Amniotic epithelial cell (primary cell): ENCODE measurements around the gene EDA2R.
A peak's percentile ranks its signal among the peaks of the same experiment; 100 is the strongest.

Experiments used
- DNase-seq: peaks from one replicate; pipeline ENCODE4 v3.0.0-alpha.2; 2010; ENCODE audit warnings: low read depth

The EDA2R gene, protein sequence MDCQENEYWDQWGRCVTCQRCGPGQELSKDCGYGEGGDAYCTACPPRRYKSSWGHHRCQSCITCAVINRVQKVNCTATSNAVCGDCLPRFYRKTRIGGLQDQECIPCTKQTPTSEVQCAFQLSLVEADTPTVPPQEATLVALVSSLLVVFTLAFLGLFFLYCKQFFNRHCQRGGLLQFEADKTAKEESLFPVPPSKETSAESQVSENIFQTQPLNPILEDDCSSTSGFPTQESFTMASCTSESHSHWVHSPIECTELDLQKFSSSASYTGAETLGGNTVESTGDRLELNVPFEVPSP

DNA sequence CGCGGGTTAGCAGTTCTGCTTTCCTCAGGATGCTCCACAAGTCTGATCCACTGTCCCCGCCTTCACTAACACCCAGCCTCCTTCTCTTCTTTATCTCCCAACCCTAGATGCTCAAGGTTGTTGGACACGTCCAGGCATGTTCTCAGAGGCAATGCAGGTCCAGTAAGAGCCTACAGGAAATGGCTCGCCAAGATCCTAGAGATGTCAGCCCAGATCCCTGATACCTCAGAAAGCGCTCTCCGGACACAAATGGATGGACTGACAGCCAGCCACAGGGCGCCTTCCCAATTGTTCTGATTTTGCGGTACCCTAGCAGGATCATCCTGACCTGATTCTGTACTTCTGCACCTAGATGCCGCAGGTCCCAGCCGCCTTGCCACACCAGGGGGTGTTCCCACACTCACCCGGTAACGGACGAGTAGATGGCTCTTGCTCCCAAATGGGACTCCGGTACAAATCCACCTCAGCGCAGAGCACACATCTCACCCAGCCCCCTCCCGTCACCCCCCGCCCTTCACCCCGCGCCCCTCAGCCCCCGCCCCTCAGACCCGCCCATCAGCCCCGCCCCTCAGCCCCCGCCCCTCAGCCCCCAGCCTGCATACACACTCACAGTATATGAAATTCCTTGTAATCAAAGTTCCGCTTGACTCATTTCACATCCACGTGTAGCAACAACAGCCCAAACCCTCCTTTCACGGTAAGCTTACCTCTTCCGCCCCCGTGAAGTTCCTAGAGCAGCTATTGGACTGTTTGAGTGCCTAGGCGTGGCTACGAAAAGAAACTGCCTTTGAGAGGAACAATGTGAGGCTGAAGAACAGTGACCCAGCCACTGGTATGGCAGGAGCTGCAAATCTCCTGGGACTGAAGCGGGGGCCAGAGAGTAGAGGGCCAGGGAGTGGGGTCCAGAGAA is at the start of gene EDA2R:
Gene EDA2R (minus strand): TSS at position 488 of the 910 bp plus-strand sequence. CDS start 23,058 bp downstream, outside the sequence.
- no peak for DNase-seq

DNA sequence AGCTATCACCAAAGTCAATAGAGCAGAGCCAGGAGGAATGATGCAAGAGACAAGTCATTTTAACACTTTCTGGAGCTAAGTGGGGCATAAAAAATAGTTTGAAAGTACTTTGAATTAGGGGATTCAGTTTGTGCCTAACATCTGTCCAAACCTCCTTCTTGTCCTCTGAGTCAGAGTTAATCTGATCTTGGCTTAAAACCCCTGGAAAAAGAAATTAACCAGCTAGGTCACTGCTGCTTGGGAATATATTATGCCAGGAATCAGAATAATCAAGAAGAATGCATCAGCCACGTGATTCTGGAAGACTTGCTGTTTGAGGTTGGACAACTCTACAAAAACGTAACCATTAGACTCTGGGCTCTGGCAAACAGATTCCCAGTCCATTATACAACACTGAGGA is 45.3 kb upstream of the EDA2R start:
- DNase-seq: no peak

DNA sequence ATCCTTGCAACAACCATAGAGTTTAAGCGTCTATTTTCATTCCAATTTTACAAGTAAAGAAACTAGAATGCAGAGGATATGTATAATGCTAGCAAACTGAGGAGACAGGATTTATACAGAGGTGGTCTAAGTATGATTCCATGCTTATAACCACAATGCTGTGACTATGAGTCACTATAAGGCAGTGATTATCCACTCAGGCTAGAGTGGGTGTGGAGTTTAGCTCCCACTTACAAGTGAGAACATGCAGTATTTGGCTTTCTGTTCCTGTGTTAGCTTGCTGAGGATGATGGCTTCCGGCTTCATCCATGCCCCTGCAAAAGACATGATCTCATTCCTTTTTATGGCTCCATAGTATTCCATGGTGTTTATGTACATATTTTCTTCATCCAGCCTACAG is 41.6 kb upstream of the EDA2R start:
- DNase-seq: no peak

DNA sequence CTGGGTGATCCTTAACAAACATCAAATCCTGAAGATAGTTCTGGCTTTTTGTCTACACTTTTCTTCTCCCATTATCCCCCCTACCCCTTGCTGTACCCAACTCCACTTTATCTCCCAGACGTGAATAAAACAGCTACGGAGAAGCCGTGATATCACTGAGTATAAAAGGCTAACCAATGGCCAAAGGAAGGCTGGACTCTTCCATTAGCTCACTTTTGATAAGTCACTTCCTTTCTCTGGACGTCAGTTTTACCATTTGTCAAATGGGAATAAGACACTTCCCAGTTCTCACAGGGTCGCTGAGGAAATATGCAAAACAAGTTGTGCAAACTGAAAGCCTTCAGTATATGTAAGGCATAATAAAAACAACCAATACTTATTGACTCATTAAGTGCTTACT is 38.6 kb upstream of the EDA2R start:
- no peak for DNase-seq

DNA sequence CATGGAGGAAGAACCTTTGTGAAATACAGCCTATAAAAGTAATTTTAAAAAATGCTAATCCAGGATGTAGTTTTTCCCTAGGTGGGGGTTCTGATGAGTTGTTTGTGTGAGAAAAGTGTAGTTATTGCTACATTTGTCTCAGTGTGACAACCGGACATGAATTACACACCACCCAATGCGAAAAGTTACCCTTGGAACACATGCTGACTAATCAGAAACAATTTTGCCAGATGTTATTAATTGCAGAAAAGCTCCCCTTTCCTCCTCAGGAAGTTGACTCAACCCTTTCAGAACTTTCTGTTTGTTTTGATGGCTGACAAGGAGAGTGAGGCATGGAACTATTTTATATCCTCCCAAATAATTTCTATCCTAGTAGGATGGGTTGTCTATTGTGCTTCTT is 38.1 kb upstream of the EDA2R start:
- no peak for DNase-seq

DNA sequence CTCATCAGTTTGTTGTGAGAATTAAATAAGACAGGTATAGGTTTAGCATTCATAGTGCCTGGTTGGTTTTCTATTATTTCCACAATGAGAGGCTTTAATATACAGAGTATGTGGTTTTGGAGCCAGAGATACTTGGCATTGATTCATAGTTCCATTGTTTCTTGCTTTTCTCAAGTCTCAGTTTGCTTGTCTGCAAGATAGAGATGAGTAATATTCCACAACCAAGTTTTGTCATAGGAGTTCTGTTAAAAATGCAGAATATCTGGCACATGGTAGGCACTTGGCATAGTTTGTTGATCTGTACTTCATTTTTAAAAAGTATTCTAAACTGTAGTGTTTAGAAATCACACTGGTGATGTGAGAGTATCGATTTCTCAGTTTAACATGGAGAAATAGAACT is 37.5 kb upstream of the EDA2R start:
- no peak for DNase-seq

DNA sequence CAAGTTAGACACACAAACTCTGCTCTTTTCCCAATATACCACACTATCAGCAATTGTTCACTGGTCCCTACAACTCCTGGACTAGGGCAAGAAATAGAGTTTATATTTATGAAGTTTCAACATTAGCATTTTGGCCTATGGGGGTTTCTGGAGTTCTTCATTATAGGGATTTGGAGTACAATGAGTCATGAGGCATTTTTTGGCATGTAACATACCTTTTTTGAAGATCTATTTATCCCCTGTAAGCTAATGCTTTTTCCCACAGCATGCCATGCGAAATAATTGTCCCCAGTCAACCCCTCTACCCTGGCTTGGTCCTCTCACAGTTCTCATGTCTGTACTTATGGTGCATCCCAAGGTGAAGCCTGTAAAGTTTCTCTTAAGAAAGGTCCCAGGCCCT is 36.7 kb upstream of the EDA2R start:
- no peak for DNase-seq

DNA sequence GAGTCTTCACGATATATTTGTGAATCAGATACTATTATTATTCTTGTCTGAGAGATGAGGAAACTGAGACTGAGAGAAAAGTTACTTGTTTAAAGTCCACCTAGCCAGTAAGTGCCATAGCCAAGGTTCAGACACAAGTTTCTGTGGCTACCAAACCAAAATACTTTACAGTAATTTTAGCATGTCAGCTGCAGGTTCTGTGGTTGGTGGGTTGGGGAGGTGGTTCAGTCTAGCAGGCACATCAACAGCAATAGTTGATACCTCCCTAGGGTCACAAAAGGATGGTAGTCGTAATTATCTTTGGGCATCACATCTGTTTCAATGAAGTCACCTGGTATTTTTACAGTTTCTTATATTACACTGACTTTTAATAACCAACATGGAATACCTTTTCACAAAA is 35.6 kb upstream of the EDA2R start:
- no peak for DNase-seq

DNA sequence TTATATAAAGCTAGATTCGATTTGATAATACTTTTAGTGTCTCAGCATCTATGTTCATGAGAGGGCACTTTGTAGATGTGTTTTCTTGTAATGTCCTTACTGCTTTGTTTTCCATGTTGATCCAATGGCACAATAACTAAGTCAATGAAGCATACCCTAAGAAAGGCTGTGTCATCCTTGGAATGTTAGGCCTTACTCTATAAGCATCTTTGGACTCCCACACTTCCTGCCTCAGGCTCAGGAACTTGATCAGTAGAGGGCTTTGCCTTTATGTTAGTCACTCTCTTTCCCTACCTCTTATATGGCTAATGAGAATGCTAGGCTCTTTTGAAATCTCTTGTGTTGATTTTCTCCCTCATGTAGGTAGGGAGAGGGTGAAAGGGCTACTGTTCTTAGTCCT is 33.2 kb upstream of the EDA2R start:
- DNase-seq: no peak

DNA sequence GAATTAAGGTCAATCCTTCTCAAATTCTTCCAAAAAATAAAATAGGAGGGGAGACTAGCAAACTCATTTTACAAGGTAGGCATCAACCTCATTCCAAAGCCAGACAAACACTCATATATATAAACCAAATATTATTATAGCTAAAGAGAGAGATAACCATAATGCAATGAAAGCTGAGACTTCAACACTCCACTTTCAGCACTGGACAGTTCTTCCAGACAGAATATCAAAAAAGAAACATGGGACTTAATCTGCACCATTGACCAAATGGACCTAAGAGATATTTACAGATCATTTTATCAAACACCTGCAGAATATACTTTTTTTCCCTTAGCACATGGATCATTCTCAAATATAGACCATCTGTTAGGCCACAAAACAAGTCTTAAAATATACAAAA is 15.5 kb upstream of the EDA2R start:
- DNase-seq: no peak

DNA sequence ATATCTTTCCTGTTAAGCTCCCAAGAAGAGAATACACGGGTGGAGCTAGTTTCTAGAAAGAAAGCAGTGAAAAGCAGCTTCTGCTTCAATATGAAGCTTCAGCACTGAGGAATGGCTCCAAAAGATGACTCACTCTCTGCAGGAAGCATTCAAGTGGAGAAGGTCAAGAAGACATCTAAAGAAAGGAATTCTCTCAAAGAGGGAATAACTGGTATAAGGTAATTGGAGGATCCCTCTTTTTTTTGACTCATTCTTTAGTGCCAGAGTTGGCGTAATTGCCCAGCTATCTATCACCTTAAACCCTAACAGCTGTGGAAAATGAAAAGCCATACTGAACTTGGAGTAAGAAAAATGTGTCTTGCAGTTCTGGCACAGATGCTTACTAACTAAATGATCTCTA is 3.5 kb downstream of the EDA2R start:
- DNase-seq: peak; percentile 3

DNA sequence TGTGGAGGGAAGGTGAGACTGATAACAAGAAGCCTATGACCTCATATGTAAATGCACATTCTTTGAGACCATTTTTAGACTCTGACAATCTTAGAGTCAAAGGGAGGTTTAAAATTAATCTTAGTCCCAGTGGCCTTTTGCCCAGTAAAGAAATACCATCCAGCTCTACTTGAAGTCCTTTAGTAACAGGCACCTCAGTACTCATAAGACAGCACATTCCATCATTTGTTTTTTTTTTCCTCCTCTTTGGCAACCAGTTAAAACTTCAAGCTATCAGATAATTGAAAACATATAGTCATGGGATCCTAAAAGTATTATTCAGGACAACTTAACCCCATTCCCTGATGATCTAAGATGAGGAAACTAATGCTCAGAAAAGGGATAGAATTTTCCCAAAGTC is 4.6 kb downstream of the EDA2R start:
- no peak for DNase-seq

DNA sequence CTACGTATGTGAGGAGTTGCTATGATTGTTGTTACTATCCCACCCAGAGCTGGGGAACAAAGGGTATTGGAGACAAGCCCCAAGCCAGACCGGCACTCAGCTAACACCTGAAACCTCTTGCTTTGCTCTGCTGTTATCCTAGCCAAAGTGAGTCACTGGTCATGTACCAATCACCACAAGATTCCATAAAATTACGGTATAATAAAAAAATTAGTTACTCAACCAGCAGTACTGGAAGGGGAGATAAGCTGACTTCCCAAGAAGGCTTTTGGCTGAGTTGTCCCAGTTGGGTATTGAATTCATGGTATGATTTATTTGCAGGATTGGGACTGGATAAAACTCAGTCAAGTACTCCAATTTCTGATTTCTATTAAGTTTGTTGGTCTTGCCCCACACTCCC is 5.3 kb downstream of the EDA2R start:
- no peak for DNase-seq

DNA sequence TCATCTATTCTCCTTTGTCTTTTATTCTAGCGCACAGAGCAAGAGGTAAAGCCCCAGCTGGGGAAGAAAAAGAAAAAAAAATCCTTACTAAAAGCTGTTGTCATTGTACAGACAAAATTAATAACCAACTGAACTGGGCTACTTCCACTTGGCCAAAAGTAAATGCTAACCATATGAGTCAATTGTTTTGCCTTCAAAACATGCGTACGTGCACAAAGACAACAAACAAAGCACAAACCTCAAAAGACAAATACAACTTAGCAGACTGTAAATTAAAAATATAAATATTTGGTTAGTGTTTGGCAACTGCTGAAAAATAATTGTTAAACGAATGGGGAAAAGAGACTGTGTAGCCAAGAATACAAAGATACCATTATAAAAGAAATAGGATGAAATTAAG is 5.9 kb downstream of the EDA2R start:
- no peak for DNase-seq

DNA sequence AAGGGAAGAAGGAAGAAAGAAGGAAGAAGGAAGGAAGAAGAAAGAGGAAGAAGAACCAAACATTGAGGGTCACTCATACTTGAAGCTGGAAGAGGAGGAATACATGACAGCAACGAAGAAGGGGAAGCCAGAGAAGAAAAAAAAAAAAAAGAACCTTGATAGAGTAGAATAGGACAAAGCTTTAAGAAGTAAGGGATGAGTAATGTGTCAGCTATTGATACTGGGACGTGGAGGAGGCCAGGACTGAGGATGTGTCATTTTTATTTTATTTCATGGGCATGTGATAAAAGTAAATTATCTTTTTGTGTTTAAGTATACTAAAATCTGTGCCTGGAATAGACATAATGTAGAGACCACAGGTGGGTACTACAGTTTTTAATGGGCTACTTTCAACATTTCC is 6.4 kb downstream of the EDA2R start:
- DNase-seq: no peak

DNA sequence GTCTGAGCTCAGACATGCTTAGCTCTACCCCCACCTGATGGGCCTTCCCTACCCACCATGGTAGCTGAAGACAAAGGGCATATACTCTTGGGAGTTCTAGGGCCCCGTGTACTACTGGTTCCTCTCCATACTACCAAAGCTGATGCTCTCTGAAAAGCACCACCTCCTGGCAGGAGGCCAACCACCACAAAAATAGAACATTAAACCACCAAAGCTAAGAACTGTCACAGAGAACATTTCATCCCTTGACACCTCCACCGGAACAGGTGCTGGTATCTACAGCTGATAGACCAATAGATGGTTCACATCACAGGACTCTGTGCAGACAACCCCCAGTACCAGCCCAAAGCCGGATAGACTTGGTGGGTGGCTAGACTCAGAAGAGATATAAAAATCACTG is 13.4 kb downstream of the EDA2R start:
- DNase-seq: no peak

DNA sequence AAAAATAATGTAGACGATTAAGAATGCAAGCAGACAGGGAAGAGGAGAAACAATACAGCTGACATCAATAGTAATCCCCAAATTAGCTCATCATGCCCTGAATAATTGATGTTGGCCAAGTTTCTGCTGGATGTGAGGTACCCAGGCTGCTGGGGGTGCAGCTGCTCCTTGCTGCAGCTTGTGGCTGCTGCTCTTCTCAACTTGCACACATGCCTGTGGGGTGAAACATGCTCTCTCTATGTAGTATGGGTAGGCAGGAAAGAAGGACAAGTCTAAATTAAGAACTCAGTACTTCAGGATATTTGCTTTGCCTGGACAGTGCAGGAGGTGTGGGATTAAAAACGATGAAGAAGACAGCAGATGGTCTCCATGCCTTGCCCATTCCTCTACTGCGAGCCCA is 16.7 kb downstream of the EDA2R start:
- DNase-seq: no peak

DNA sequence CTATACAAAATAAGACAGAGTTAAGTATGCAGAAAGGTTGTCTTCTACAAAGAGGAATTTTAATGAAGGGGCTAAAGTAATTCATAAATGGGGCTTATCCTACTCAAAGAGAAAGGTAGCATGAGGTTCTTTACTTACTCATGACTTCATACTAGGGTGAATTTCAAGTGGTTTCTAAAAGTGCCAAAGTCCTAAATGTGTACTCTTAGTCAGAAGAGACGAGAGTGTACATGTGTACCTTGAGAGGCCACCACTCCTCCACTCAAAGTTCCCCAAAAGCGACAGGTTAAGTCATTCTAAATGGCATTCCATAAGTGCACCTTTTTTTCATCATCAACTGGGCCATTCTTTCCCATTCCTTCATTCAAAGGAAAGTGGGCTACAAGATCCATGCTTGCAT is 21.9 kb downstream of the EDA2R start:
- DNase-seq: no peak

DNA sequence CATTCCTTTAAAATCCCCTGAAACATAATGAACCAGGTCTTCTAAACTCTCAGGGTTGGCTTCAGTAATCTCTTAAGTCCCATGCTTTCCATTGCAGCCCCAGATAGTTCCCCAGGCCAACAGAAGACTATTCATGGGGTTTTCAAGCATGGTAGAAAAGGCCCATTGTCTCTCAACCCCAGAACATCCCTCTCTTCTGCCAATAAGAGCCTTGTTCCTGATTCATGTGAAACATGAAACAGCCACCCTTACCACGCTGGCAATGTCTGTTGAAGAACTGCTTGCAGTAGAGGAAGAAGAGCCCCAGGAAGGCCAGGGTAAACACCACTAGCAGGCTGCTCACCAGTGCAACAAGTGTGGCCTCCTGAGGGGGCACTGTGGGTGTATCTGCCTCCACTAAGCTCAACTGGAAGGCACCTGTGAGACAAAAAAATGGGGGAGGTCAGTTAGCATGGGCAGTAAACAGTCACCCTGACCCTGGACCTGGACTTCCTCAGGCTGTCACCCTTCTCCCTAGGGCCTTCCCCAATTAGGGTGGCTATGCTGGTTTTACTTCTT is 36.4 kb downstream of the EDA2R start:
- no peak for DNase-seq

DNA sequence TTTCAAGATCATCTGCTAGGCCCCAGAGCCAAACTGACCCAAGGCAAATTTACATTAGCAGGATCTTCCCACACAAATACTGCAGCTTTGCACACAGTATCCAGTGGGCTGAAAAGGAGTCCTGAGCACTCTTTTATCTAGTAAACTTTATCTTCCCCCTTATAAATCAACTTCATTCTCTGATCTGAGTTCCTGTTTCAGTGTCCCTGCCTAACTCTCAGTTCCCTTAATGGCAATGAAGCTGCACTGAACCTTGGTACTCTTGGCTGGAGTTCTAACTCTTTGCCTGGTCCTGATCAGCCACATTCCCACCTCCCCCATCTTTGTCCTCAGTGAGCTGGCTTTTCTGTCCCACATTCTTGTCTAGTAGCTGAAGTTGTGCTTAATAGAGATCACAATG is 37.4 kb downstream of the EDA2R start:
- no peak for DNase-seq

DNA sequence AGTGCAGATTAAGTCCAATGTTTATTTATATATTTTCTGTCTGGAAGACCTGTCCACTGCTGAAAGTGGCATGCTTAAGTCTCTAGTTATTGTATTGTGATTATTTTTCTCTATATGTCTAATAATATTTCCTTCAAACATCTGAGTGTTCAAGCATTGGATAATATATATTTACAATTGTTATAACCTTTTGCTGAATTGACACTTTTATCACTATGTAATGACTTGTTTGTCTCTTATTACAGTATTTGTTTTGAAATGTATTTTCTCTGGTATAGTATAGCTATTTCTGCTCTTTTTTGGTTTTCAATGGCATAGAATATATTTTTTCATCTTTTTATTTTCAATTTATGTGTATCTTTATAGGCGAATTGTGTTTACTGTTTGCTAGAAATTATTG is 59.7 kb downstream of the EDA2R start:
- DNase-seq: no peak

DNA sequence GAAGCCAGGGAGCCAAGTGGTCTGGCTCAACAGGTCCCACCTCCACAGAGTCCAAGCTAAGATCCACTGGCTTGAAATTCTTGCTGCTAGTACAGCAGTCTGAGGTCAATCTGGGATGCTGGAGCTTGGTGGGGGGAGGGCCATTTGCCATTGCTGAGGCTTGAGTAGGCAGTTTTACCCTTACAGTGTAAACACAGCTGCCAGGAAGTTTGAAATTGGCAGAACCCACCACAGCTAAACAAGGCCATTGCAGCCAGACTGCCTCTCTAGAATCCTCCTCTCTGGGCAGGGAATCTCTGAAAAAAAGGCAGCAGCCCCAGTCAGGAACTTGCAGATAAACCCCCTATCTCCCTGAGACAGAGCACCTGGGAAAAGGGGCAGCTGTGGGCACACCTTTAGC is 84.9 kb downstream of the EDA2R start:
- DNase-seq: no peak

DNA sequence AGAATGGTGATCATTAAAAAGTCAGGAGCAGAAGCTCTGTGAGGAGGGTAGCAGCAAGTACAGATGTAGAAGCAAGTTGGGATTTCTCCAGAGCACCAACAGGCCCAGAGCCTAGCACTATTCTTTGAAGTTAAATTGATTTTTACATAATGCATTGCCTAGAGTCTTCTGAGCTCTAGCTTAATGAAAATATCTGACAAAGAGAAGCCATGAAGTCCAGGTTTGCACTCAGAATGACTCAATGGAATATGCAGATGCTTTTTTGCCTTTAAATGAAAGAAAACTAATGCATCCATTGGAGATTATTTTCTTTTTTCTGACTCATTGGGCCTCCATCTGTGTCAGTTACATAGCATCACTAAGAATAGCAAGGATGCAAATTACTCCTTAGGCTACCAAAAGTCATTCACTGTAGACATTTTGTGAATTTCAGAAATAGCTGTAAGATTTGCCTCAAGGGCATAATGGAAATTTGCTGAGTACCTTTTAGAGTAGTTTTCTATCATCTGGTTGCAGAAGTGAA is 91.0 kb downstream of the EDA2R start:
- DNase-seq: no peak
